Immature natural killer cell (primary cell): ENCODE results near the gene ETV5. TPM values are rescaled to one million over a fixed set of nuclear protein-coding genes. Genes with fewer than 3 reads are reported as not detected.
A peak's percentile ranks its signal among the peaks of the same experiment; 100 is the strongest.

Experiments used
- DNase-seq, 3 donors: peaks; one replicate each; pipeline ENCODE4 v3.0.0; 2022; ENCODE audit warnings: mixed read lengths in 1 of 3
- H3K27ac Mint-ChIP-seq, 6 donors: one replicate each; pipeline ENCODE4 v1.8.0; 2020; ENCODE audit warnings: mixed read lengths in 6 of 6, mild to moderate bottlenecking in 5 of 6, inconsistent platforms in 4 of 6, moderate library complexity in 3 of 6
- H3K27me3 Mint-ChIP-seq, 3 donors: one replicate each; pipeline ENCODE4 v1.8.0; 2020 to 2021; ENCODE audit warnings: low read depth in 3 of 3, mild to moderate bottlenecking in 3 of 3, mixed read lengths in 3 of 3, moderate library complexity in 3 of 3, inconsistent platforms in 1 of 3
- H3K36me3 Mint-ChIP-seq, 3 donors: one replicate each; pipeline ENCODE4 v1.8.0; 2020; ENCODE audit warnings: mixed read lengths in 3 of 3, inconsistent platforms in 2 of 3, mild to moderate bottlenecking in 2 of 3
- H3K4me1 Mint-ChIP-seq, 2 donors: one replicate each; pipeline ENCODE4 v1.8.0; 2020; ENCODE audit warnings: inconsistent platforms in 2 of 2, mild to moderate bottlenecking in 2 of 2, mixed read lengths in 2 of 2, moderate library complexity in 1 of 2
- H3K4me3 Mint-ChIP-seq, 5 donors: one replicate each; pipeline ENCODE4 v1.8.0; 2020; ENCODE audit warnings: mild to moderate bottlenecking in 5 of 5, mixed read lengths in 5 of 5, inconsistent platforms in 3 of 5, moderate library complexity in 3 of 5
- H3K9me3 Mint-ChIP-seq, 6 donors: one replicate each; pipeline ENCODE4 v1.8.0; 2020; ENCODE audit warnings: mild to moderate bottlenecking in 6 of 6, mixed read lengths in 6 of 6, inconsistent platforms in 4 of 6, moderate library complexity in 3 of 6
- polyA plus RNA-seq, 3 donors: library from polyadenylated mRNA; unstranded; fragments of 300-500 nt; fragmentation: Illumina TruSeq; gene quantifications; one replicate each; pipeline ENCODE4 v1.2.3, GENCODE V29; 2021

ETV5 gene
- polyA plus RNA-seq, 3 donors from 2014 or later, result 0.26 to 2.0 TPM; not detected in 1

GRCh38 chr3:186115239-186115996 lies 6.5 kb upstream of the ETV5 start:
- no peak for DNase-seq
- Mint-ChIP-seq H3K27ac (no peak overlapping the region), H3K4me1 (peaks cover 8 to 10% of the 10 kb centered on the region in 2 donors), H3K9me3 (peaks cover 0 to 3% (median 0%) of the 10 kb centered on the region in 6 donors), H3K4me3 (no peak overlapping the region), H3K27me3 (peaks cover 21 to 33% (median 31%) of the 10 kb centered on the region in 3 donors), H3K36me3 (peaks cover 0 to 4% (median 0%) of the 10 kb centered on the region in 3 donors)

GRCh38 chr3:186110975-186111974 lies 2.4 kb upstream of the ETV5 start:
- no peak for DNase-seq
- Mint-ChIP-seq H3K27me3 (peaks cover 33 to 47% (median 42%) of the 10 kb centered on the region in 3 donors), H3K36me3 (peaks cover 0 to 4% (median 0%) of the 10 kb centered on the region in 3 donors), H3K27ac (no peak overlapping the region), H3K4me1 (peaks cover 35 to 42% of the 10 kb centered on the region in 2 donors), H3K4me3 (peak overlapping the region; percentile 64 to 98 (median 95)), H3K9me3 (peaks cover 0 to 3% (median 0%) of the 10 kb centered on the region in 6 donors)

- Mint-ChIP-seq H3K4me1 (peaks cover 35 to 42% of the 10 kb centered on the region in 2 donors), H3K4me3 (peak overlapping the region; percentile 92 to 98 (median 95)), H3K27ac (peak overlapping the region in 3 of 6 donors; percentile 74 to 94 (median 81)), H3K36me3 (peaks cover 0 to 1% (median 0%) of the 10 kb centered on the region in 3 donors), H3K9me3 (peaks cover 0 to 3% (median 0%) of the 10 kb centered on the region in 6 donors), H3K27me3 (peaks cover 27 to 44% (median 38%) of the 10 kb centered on the region in 3 donors)
- DNase-seq, result peak in 2 of 3 donors; percentile 12 to 18
Observed at GRCh38 chr3:186109897-186110803, 1.3 kb upstream of the ETV5 start.

DNA sequence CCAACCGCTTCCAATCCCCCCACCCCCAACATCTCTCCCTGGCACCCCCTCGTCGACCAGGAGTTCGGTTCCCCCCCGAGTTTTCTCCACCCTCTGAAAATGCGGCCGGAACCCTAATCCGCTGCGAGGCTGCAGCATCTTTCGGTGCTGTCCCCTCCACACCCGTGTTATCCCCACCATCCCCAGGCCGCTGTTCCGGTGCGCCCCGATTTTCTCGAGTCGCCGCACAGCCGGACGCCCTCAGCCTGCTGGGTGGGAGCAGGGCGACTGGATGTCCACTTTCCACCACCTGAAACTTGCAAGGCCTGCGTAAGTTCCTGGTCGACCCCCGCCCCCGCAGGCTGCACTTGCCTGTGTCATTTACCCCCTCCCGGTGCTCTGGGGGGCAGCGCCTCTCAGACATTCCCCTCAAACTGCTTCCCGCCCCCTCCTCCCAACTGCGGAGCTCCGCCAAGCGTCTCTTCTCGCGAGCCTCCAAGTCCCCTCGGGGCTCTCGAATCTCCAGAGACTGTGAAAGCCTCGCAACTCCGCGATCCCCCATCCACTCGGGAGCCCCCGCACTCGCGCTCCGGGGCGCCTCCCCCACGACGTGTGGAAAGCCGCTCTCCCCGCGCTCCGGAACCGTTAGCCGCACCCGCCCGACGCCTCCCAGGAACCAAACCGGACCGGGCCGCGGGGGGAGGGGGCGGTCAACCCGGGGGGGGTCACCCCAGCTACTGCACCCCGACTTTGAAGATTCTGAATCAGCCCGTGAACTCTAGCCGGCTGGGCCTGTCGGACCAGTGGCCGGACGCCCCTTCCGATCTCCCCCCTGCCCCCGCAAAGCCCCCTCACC lies 566 bp downstream of the ETV5 start:
- peaks cover 27 to 46% (median 32%) of the 10 kb centered on the region in 3 donors for H3K27me3 Mint-ChIP-seq

DNA sequence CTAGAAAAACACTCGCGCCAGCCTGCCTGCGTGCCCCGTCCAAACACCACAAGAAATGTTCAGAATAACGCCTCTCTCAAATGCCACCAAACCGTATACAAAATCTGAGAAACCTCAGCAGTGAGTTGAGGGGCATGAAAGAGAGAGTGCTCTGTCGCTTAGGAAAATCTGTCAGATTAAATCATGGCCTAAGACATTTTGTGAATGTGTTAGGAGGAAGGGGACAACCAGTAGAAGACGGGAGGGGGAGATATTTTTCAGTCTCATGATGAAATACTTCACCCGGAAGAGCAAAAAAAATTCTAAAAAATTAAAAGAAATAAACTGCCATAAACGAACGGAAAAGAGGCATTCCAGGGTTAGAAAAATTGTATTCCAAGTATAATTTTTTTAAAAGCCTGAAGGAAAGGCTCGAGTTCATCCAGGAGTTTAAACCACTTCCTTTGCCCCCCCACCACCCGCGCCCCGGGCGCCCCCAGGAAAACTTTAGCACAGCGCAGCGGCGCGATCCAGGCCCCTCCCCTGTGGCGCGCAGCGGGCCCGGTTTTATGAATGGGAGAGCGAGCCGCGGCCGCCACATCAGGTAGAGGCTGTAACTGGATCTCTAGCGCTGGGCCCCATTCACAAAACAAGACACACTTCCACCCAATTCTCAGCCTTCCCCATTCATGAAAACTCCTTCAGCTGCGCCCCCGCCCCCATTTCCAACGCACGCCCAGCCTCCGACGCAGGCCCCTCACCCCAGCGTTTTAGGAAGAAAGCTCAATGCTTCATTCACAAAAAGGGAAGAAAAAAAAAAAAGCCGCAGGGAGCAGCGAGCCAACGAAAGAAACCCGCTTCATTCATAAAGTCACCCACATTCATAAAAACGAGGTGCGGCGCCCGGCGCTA lies 1.4 kb downstream of the ETV5 start:
- Mint-ChIP-seq H3K27me3 (peaks cover 25 to 46% (median 27%) of the 10 kb centered on the region in 3 donors), H3K27ac (peak overlapping the region in 4 of 6 donors; percentile 8 to 77 (median 66)), H3K4me1 (peaks cover 35 to 42% of the 10 kb centered on the region in 2 donors), H3K36me3 (no peaks in the 10 kb centered on the region), H3K9me3 (peaks cover 0 to 3% (median 0%) of the 10 kb centered on the region in 6 donors), H3K4me3 (peak overlapping the region; percentile 90 to 98 (median 95))
- DNase-seq, result peak in 2 of 3 donors; percentile 31 to 39

More for the DNA sequence above, 566 bp downstream of the ETV5 start:
- peaks cover 0 to 3% (median 0%) of the 10 kb centered on the region in 6 donors for H3K9me3 Mint-ChIP-seq
- H3K4me1 Mint-ChIP-seq, result peaks cover 35 to 42% of the 10 kb centered on the region in 2 donors
- H3K36me3 Mint-ChIP-seq, result no peaks in the 10 kb centered on the region
- H3K4me3 Mint-ChIP-seq, result peak overlapping the region; percentile 92 to 98 (median 95)
- peak overlapping the region in 3 of 6 donors; percentile 63 to 77 (median 70) for H3K27ac Mint-ChIP-seq
- DNase-seq, result peak; percentile 22 to 33 (median 22)

DNA sequence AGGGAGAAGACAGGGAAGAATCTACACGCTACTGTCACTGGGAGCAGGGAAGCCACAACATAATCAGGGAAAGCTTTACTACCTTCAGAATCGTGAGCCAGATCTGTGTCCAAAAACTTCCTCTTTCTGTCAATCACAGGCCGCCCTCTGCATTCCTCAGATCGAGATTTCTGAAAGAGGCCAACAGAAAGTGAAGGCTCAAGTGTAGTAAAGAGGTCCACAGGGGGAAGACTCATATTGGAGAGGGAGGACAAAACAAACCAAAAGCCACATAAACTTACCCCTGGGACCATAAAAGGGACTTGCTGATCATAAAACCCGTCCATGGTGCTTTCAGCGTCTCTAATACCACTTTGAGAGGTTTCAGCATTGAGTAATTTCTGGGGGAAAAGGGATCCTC lies 3.3 kb downstream of the ETV5 start:
- H3K4me1 Mint-ChIP-seq, result peaks cover 29 to 33% of the 10 kb centered on the region in 2 donors
- H3K9me3 Mint-ChIP-seq, result no peaks in the 10 kb centered on the region
- no peak overlapping the region for H3K27ac Mint-ChIP-seq
- DNase-seq, result no peak
- peaks cover 17 to 34% (median 20%) of the 10 kb centered on the region in 3 donors for H3K27me3 Mint-ChIP-seq
- H3K36me3 Mint-ChIP-seq, result no peaks in the 10 kb centered on the region
- H3K4me3 Mint-ChIP-seq, result no peak overlapping the region

GRCh38 chr3:186102687-186103086 lies 6.2 kb downstream of the ETV5 start:
- H3K4me1 Mint-ChIP-seq, result peaks cover 6 to 15% of the 10 kb centered on the region in 2 donors
- no peaks in the 10 kb centered on the region for H3K9me3 Mint-ChIP-seq
- H3K27ac Mint-ChIP-seq, result no peak overlapping the region
- DNase-seq, result no peak
- peaks cover 3 to 24% (median 15%) of the 10 kb centered on the region in 3 donors for H3K27me3 Mint-ChIP-seq
- H3K36me3 Mint-ChIP-seq, result no peaks in the 10 kb centered on the region
- no peak overlapping the region for H3K4me3 Mint-ChIP-seq

GRCh38 chr3:186100398-186100797 lies 8.5 kb downstream of the ETV5 start:
- H3K36me3 Mint-ChIP-seq, result no peaks in the 10 kb centered on the region
- DNase-seq, result no peak
- H3K4me1 Mint-ChIP-seq, result peaks cover 0 to 5% of the 10 kb centered on the region in 2 donors
- no peak overlapping the region for H3K27ac Mint-ChIP-seq
- peaks cover under 1 to 32% (median 17%) of the 10 kb centered on the region in 3 donors for H3K27me3 Mint-ChIP-seq
- no peak overlapping the region for H3K4me3 Mint-ChIP-seq
- H3K9me3 Mint-ChIP-seq, result no peaks in the 10 kb centered on the region

DNA sequence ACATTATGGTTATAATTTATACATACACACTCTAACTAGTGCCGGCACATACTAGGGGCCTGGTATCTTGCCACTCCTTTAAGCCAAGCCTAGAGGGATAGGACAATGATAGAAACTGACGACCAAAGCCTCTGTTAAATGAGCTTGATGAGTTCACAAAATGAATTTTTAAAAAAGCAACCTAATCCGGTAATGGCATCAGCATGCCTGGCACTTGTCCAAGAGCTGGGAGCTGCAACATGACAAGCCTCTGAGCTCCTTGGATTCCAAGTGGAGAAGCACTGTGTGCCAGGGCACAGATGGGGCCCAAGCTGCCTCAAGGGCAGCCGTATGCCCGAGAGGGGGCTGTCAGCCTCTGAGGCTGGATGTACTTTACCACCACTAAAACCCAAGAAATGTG lies 9.7 kb downstream of the ETV5 start:
- Mint-ChIP-seq H3K27me3 (peaks cover 9 to 36% (median 17%) of the 10 kb centered on the region in 3 donors), H3K4me1 (peaks cover 0 to 5% of the 10 kb centered on the region in 2 donors), H3K36me3 (no peaks in the 10 kb centered on the region), H3K27ac (no peak overlapping the region), H3K4me3 (no peak overlapping the region), H3K9me3 (no peaks in the 10 kb centered on the region)
- no peak for DNase-seq

- DNase-seq, result no peak
- H3K36me3 Mint-ChIP-seq, result no peaks in the 10 kb centered on the region
- H3K4me3 Mint-ChIP-seq, result no peak overlapping the region
- H3K27ac Mint-ChIP-seq, result no peak overlapping the region
- peaks cover 0 to 5% of the 10 kb centered on the region in 2 donors for H3K4me1 Mint-ChIP-seq
- H3K27me3 Mint-ChIP-seq, result peaks cover 9 to 33% (median 21%) of the 10 kb centered on the region in 3 donors
- H3K9me3 Mint-ChIP-seq, result no peaks in the 10 kb centered on the region
Observed at GRCh38 chr3:186098740-186099139, 10.1 kb downstream of the ETV5 start.

- Mint-ChIP-seq H3K27me3 (peaks cover 9 to 37% (median 24%) of the 10 kb centered on the region in 3 donors), H3K36me3 (no peaks in the 10 kb centered on the region), H3K9me3 (no peaks in the 10 kb centered on the region), H3K4me1 (peaks cover 0 to 5% of the 10 kb centered on the region in 2 donors), H3K4me3 (peak overlapping the region in 1 of 5 donors; percentile 24), H3K27ac (no peak overlapping the region)
- no peak for DNase-seq
Observed at GRCh38 chr3:186097663-186098451, 11.0 kb downstream of the ETV5 start.
